K562 (cell line): ENCODE data around the gene SETDB2. TPM values are rescaled to one million over a fixed set of nuclear protein-coding genes. Genes with fewer than 3 reads are reported as not detected.

Experiments
- ATF7 ChIP-seq: fragments of 450-650 bp; IDR thresholded peaks from 2 replicates; pipeline ENCODE4 v1.7.1; 2014; ENCODE audit warnings: mild to moderate bottlenecking, moderate library complexity
- ERF ChIP-seq: fragments of 450-650 bp; formaldehyde crosslinking; IDR thresholded peaks from 2 replicates; pipeline ENCODE4 v1.4.0; 2020; ENCODE audit warnings: mild to moderate bottlenecking, mixed read lengths
- FOSL1 ChIP-seq: fragments of 200-800 bp; sonication (Bioruptor generic); conservative IDR thresholded peaks from 2 replicates; pipeline ENCODE4 v1.6.1; 2016; ENCODE audit warnings: missing genetic modification characterization, missing compliant biosample characterization
- GTF2F1 ChIP-seq: IDR thresholded peaks from 2 replicates; pipeline ENCODE4 v1.6.1; 2011; ENCODE audit warnings: low read depth, low read length, improper control_type of control experiment
- HMGN3 ChIP-seq: IDR thresholded peaks from 2 replicates; pipeline ENCODE4 v1.6.1; 2011; ENCODE audit warnings: borderline replicate concordance, low read depth, mild to moderate bottlenecking, mixed read lengths, low read length; ENCODE audit not compliant: insufficient read length; ENCODE audit errors: extremely low read depth
- MXD1 ChIP-seq: fragments of 250-450 bp; sonication (Bioruptor Pico); IDR thresholded peaks from 2 replicates; pipeline ENCODE4 v1.8.0; 2021; ENCODE audit warnings: borderline replicate concordance, mild to moderate bottlenecking, moderate library complexity; ENCODE audit not compliant: poor library complexity, severe bottlenecking
- NFXL1 ChIP-seq: fragments of 450-650 bp; formaldehyde crosslinking; IDR thresholded peaks from 2 replicates; pipeline ENCODE4 v1.4.0; 2021; ENCODE audit warnings: mild to moderate bottlenecking
- PBX2 ChIP-seq, 2 experiments: IDR thresholded peaks in 1 of 2; conservative IDR thresholded peaks in 1 of 2; 2 replicates each; pipeline ENCODE4 v1.6.1; 2016; ENCODE audit warnings: low read depth in 2 of 2, mild to moderate bottlenecking in 1 of 2, missing compliant biosample characterization in 1 of 2, missing genetic modification characterization in 1 of 2, moderate library complexity in 1 of 2
- RUNX1 ChIP-seq: sonication (generic); IDR thresholded peaks from 2 replicates; pipeline ENCODE4 v1.6.1; 2016; ENCODE audit warnings: antibody characterized with exemption, low read depth
- TAF9B ChIP-seq: fragments of 450-650 bp; IDR thresholded peaks from 2 replicates; pipeline ENCODE4 v1.6.1; 2018; ENCODE audit warnings: mild to moderate bottlenecking; ENCODE audit not compliant: partially characterized antibody
- ZBED1 ChIP-seq: IDR thresholded peaks from 2 replicates; pipeline ENCODE4 v1.6.1; 2014
- ZBTB40 ChIP-seq, 2 experiments: fragments of 450-650 bp in 1 of 2; sonication (generic) in 1 of 2; formaldehyde crosslinking in 1 of 2; IDR thresholded peaks; 2 replicates each; pipeline versions ENCODE4 v1.7.1 to v1.9.0; 2016 to 2022; ENCODE audit warnings: inconsistent platforms in 1 of 2, mild to moderate bottlenecking in 1 of 2, missing genetic modification reagents in 1 of 2
- ZNF212 ChIP-seq: fragments of 450-650 bp; formaldehyde crosslinking; IDR thresholded peaks from 2 replicates; pipeline ENCODE4 v1.4.0; 2020; ENCODE audit warnings: mild to moderate bottlenecking
- polyA plus RNA-seq, 8 experiments: library from polyadenylated mRNA; depleted of rRNA in 4 of 8; stranded (reverse) in 5 of 8; unstranded in 3 of 8; fragments of >200 nt; fragmentation: Nextera tagmentation in 2 of 8; fragmentation: Illumina TruSeq in 1 of 8; extraction: Ambion mirVana in 2 of 8; extraction: Trizol in 1 of 8; gene quantifications; 2 replicates each; pipeline versions ENCODE4 v1.2.1 to v1.2.3, GENCODE V29; 2011 to 2014; ENCODE audit warnings: inconsistent platforms in 1 of 8, missing spikeins in 1 of 8
- total RNA-seq, 7 experiments: library from RNA; depleted of rRNA in 6 of 7; stranded (reverse); fragments of >200 nt in 6 of 7; fragmentation: Illumina TruSeq in 2 of 7; extraction: Trizol in 2 of 7; gene quantifications; 2 replicates each; pipeline versions ENCODE4 v1.2.1 to v1.2.3, GENCODE V29; 2011 to 2021; ENCODE audit warnings: low replicate concordance in 1 of 7

SETDB2 gene
- total and polyA plus RNA-seq, 9 of the 15 experiments (the other 6 are each of a cell fraction or from before 2014, with no cell fraction given), result 1.0 to 9.0 (median 6.1) TPM

GRCh38 chr13:49443704-49444523 is at the start of gene SETDB2, which contains the start of gene CAB39L (continued):
- TF ChIP-seq MXD1 (CRISPR knock-in tag) (no peak), ZBED1 (no peak), ATF7 (peak; percentile 67), FOSL1 (tag) (no peak), ERF (no peak), NFXL1 (no peak), TAF9B (peak; percentile 30), HMGN3 (no peak), RUNX1 (no peak), GTF2F1 (no peak), ZBTB40 (IDR thresholded peaks at IDR 0.05) (peak; percentile 78), ZBTB40 (CRISPR knock-in tag; IDR thresholded peaks at IDR 0.05) (no peak), ZNF212 (CRISPR knock-in tag) (no peak), PBX2 (CRISPR knock-in tag; IDR thresholded peaks at IDR 0.05; ENCODE audit: low read depth) (no peak), PBX2 (tag; conservative IDR thresholded peaks at IDR 0.05; ENCODE audit: low read depth) (no peak)
